Stimulated activated CD8-positive, alpha-beta memory T cell treated with anti-CD3 and anti-CD28 coated beads, Interleukin-4, amount 100 ng/mL, for 48 hours (primary cell): ENCODE results near the gene LTBP3.

ENCODE experiments used
- DNase-seq: peaks from one replicate; pipeline ENCODE4 v3.0.0-alpha.2; 2020

The LTBP3 gene

GRCh38 chr11:65492637-65493366 lies 65.4 kb downstream of the LTBP3 start:
- peak; percentile 55 for DNase-seq

GRCh38 chr11:65492387-65492636 lies 65.8 kb downstream of the LTBP3 start:
- DNase-seq, result no peak

GRCh38 chr11:65491614-65492386 lies 66.4 kb downstream of the LTBP3 start:
- no peak for DNase-seq

DNA sequence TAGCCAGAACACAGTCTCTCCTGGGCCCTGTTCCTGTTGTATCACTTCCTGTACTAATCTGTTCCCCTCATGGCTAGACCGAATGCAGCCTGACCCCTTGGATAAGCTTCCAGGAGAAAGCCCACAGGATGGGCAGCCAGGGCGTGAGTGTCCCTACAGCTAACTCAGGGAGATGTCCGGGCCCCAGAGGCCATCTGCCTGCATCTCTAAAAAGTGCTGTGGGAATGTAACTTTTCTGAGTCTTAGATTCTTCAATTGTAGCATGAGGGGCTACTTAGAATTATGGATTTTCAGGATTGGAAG lies 67.0 kb downstream of the LTBP3 start:
- DNase-seq, result no peak

DNA sequence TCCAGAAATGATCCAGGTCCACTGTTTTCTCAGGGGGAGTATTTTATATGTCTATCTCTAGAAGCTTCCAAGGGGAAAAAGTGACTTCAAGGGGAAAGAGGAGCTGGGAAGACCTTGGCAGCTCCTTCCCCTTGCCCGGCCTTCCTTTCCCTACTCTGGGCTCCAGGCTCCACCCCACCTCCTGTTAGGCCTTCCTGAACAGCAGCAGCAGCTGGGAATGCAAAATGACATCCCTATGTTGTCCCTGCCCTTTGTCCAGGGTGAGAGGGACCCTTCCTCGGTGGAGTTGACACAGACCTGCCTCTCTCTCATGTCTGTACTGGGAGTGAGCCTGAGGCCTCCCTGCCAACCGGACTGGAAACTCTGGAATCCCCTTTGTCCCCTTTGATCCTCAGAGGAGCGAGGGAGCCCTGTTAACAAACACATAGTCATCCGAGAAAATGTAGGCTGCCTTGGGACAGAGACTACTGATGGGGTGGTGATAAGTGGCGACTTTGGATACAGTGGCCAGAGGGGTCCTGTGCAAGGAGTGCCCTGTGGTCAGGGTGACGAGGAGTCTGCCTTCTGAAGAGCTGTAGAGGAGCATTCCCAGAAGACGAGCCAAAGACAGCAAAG lies 68.3 kb downstream of the LTBP3 start:
- no peak for DNase-seq

DNA sequence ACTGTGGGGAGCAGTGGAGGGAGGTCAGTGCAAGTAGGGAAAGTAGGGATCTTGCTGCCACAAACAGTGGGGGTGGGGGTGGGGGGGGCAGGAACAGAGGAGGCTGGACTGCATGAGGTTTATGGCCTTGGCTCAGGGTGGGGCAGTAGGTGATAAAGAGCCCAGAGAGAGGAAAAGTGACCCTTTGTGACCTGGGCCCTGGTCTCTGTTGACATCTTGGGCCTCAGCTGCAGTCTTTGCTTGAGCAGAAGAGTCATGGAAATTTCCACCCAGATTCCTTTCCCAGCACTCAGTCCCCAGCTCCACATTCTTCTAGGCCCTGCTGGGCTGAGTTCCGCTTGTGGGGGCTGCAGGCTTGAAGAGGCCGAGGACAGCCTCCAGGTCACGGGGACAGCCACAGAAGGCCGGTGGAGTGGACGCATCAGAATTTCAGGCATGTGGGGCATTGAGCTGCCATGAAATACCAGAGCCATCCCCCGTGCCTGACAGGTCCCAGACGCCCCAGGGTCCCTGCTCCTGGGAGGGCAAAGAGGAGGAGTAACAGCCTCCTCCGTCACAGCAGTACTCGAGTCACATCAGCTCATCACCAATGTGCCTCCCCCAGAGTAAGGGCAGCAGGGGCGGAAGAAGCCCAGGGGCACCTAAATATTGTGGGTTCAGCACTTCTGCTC lies 69.0 kb downstream of the LTBP3 start:
- DNase-seq, result no peak
